CD4-positive, CD25-positive, alpha-beta regulatory T cell (primary cell): ENCODE measurements around the gene IGF1. TPM values are rescaled to one million over a fixed set of nuclear protein-coding genes. Genes with fewer than 3 reads are reported as not detected.
A peak's percentile ranks its signal among the peaks of the same experiment; 100 is the strongest.

Source experiments
- ATAC-seq, 2 donors: fragments of 150-1000 bp; cut with Tn5 transposase; one replicate each; pipeline ENCODE4 v1.10.0; 2021; ENCODE audit warnings: low read depth in 2 of 2, moderate number of reproducible peaks in 2 of 2, moderate library complexity in 1 of 2
- DNase-seq, 3 donors: peaks; one replicate each; pipeline versions ENCODE4 v3.0.0 to v3.0.0-alpha.2; 2012 to 2022; ENCODE audit warnings: mixed read lengths in 1 of 3
- H3K27ac ChIP-seq: one replicate; pipeline ENCODE4 v1.7.0; 2013; ENCODE audit warnings: mild to moderate bottlenecking, low read length; ENCODE audit not compliant: insufficient read depth, poor library complexity, severe bottlenecking
- H3K27me3 ChIP-seq: one replicate; pipeline ENCODE4 v1.7.0; 2013; ENCODE audit warnings: low read length; ENCODE audit not compliant: control insufficient read depth, insufficient read depth
- H3K36me3 ChIP-seq: one replicate; pipeline ENCODE4 v1.7.0; 2013; ENCODE audit warnings: mild to moderate bottlenecking, low read length, moderate library complexity; ENCODE audit not compliant: control insufficient read depth, insufficient read depth
- H3K4me1 ChIP-seq: 2 replicates; pipeline ENCODE4 v1.7.0; 2013; ENCODE audit warnings: mild to moderate bottlenecking, low read length; ENCODE audit not compliant: insufficient read depth, control insufficient read depth, poor library complexity, severe bottlenecking
- H3K4me3 ChIP-seq: one replicate; pipeline ENCODE4 v1.7.0; 2013; ENCODE audit warnings: low read depth, mild to moderate bottlenecking, low read length, moderate library complexity
- H3K9me3 ChIP-seq, 2 experiments: 1 replicate in 1 of 2; 2 replicates in 1 of 2; pipeline ENCODE4 v1.7.0; 2013; ENCODE audit warnings: low read length in 2 of 2, mild to moderate bottlenecking in 1 of 2, moderate library complexity in 1 of 2; ENCODE audit not compliant: control insufficient read depth in 2 of 2
- H3K27ac Mint-ChIP-seq, 3 donors: one replicate each; pipeline ENCODE4 v1.8.0; 2020 to 2022; ENCODE audit warnings: mild to moderate bottlenecking in 3 of 3, mixed read lengths in 3 of 3, moderate library complexity in 2 of 3
- H3K27me3 Mint-ChIP-seq: one replicate; pipeline ENCODE4 v1.8.0; 2022; ENCODE audit warnings: mild to moderate bottlenecking, mixed read lengths
- H3K36me3 Mint-ChIP-seq: one replicate; pipeline ENCODE4 v1.8.0; 2020; ENCODE audit warnings: mixed read lengths
- H3K4me1 Mint-ChIP-seq, 4 donors: one replicate each; pipeline ENCODE4 v1.8.0; 2020 to 2022; ENCODE audit warnings: mixed read lengths in 4 of 4, mild to moderate bottlenecking in 1 of 4
- H3K4me3 Mint-ChIP-seq, 4 donors: one replicate each; pipeline ENCODE4 v1.8.0; 2020 to 2022; ENCODE audit warnings: mild to moderate bottlenecking in 4 of 4, mixed read lengths in 4 of 4, moderate library complexity in 3 of 4
- H3K9me3 Mint-ChIP-seq, 7 donors: one replicate each; pipeline ENCODE4 v1.8.0; 2020 to 2022; ENCODE audit warnings: mixed read lengths in 7 of 7, mild to moderate bottlenecking in 3 of 7, moderate library complexity in 2 of 7
- polyA plus RNA-seq, 4 donors: library from polyadenylated mRNA; unstranded; fragments of 300-500 nt; fragmentation: Illumina TruSeq; gene quantifications; one replicate each; pipeline ENCODE4 v1.2.3, GENCODE V29; 2021
- total RNA-seq: library from RNA; stranded (reverse); gene quantifications from one replicate; pipeline ENCODE4 v1.2.3, GENCODE V29; 2022

IGF1 gene
- total and polyA plus RNA-seq, 5 donors from 2014 or later, result not detected

- no peaks in the 10 kb centered on the region for H3K9me3 ChIP-seq
- Mint-ChIP-seq H3K27ac (no peak overlapping the region), H3K4me3 (no peak overlapping the region), H3K36me3 (no peaks in the 10 kb centered on the region), H3K9me3 (no peaks in the 10 kb centered on the region), H3K4me1 (peaks cover 0 to 14% (median 8%) of the 10 kb centered on the region in 4 donors), H3K27me3 (peaks cover 9% of the 10 kb centered on the region)
- H3K4me1 ChIP-seq, result peaks cover 13% of the 10 kb centered on the region
- H3K27ac ChIP-seq, result no peak overlapping the region
- H3K27me3 ChIP-seq, result no peaks in the 10 kb centered on the region
- DNase-seq (no peak), ATAC-seq (no peak)
- no peak overlapping the region for H3K4me3 ChIP-seq
- H3K36me3 ChIP-seq, result no peaks in the 10 kb centered on the region
Measured at GRCh38 chr12:102479939-102480338, 424 bp downstream of the IGF1 start.

DNA sequence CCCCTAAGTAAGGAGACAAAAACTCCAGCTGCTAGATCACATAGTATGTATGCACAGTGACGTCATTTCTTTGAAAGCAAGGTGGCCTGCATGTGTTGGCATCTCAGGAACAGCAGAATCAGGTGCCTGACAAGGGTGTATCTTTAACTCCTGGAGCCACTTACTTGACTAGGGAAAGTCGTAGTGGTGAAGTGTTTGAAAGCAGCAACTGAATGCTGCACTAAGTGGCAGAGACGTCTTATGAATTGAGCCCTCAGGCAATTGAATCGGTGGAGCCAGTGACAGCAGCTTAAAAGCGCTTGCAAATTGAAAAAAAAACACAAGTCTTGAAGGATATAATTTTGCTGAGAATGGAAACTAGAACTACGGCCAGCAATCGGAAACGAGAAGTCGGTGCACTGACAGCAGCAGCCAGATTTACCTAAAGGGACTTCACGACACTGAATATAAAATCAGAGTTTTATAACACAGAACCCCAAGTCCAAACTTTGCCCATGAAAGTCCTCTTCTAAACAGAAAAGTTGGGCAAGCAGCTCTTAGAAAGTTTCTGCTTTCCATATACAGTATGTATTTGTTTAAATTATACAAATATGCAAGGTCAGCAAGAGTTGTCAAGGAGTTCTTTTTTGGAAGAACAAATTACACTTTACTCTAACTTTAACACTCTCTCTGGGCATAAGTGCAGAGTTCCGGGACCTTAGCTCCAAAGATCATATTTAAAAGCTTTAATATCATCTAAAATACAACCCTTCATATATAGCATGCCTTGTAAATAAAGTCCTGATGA is 1.1 kb downstream of the IGF1 start:
- ATAC-seq (peak in 1 of 2 donors; percentile 7), DNase-seq (peak in 1 of 3 donors; percentile 39)
- no peaks in the 10 kb centered on the region for H3K36me3 ChIP-seq
- no peak overlapping the region for H3K27ac Mint-ChIP-seq
- H3K9me3 Mint-ChIP-seq, result no peaks in the 10 kb centered on the region
- peak overlapping the region; percentile 42 for H3K4me3 ChIP-seq
- H3K9me3 ChIP-seq, result no peaks in the 10 kb centered on the region
- no peak overlapping the region for H3K27ac ChIP-seq
- H3K4me3 Mint-ChIP-seq, result no peak overlapping the region
- no peaks in the 10 kb centered on the region for H3K27me3 ChIP-seq
- H3K36me3 Mint-ChIP-seq, result no peaks in the 10 kb centered on the region
- peaks cover 0 to 9% (median 5%) of the 10 kb centered on the region in 4 donors for H3K4me1 Mint-ChIP-seq
- H3K4me1 ChIP-seq, result peaks cover 11% of the 10 kb centered on the region
- H3K27me3 Mint-ChIP-seq, result peaks cover 9% of the 10 kb centered on the region

- Histone ChIP-seq H3K36me3 (no peaks in the 10 kb centered on the region), H3K27me3 (no peaks in the 10 kb centered on the region), H3K9me3 (no peaks in the 10 kb centered on the region), H3K4me3 (peak overlapping the region; percentile 42), H3K4me1 (peaks cover 9% of the 10 kb centered on the region), H3K27ac (no peak overlapping the region)
- Mint-ChIP-seq H3K36me3 (no peaks in the 10 kb centered on the region), H3K9me3 (no peaks in the 10 kb centered on the region), H3K27ac (no peak overlapping the region), H3K27me3 (peaks cover 9% of the 10 kb centered on the region), H3K4me3 (no peak overlapping the region), H3K4me1 (peaks cover 0 to 6% (median under 1%) of the 10 kb centered on the region in 4 donors)
- DNase-seq, result peak in 2 of 3 donors; percentile 31 to 86
- ATAC-seq, result peak; percentile 65 to 76
Measured at GRCh38 chr12:102478405-102479098, 1.8 kb downstream of the IGF1 start.

DNA sequence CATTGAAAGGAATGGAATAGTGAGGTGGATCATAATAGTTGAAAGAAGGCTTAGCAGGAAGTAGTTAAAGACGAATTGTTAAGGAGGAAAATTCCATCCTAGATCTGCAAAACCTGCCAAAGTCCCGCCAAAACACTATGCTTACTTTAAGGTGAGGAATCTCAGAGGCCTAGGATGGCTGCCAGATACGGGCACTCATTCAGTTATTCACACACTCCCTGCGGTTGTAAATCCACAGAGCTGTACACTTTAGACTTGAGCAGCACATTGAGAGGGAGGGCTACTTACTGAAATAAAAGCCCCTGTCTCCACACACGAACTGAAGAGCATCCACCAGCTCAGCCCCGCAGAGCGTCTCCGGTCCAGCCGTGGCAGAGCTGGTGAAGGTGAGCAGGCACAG is 5.0 kb downstream of the IGF1 start:
- ATAC-seq, result no peak
- Histone ChIP-seq H3K4me3 (no peak overlapping the region), H3K4me1 (peaks cover 9% of the 10 kb centered on the region), H3K27ac (no peak overlapping the region), H3K9me3 (no peaks in the 10 kb centered on the region), H3K27me3 (peaks cover 2% of the 10 kb centered on the region), H3K36me3 (no peaks in the 10 kb centered on the region)
- no peaks in the 10 kb centered on the region for H3K9me3 Mint-ChIP-seq
- H3K4me3 Mint-ChIP-seq, result peak overlapping the region in 1 of 4 donors; percentile 47
- H3K36me3 Mint-ChIP-seq, result no peaks in the 10 kb centered on the region
- no peak for DNase-seq
- no peak overlapping the region for H3K27ac Mint-ChIP-seq
- peaks cover 15% of the 10 kb centered on the region for H3K27me3 Mint-ChIP-seq
- peaks cover 0 to 6% (median under 1%) of the 10 kb centered on the region in 4 donors for H3K4me1 Mint-ChIP-seq

GRCh38 chr12:102474438-102475064 is 5.8 kb downstream of the IGF1 start:
- H3K27me3 Mint-ChIP-seq, result peaks cover 15% of the 10 kb centered on the region
- no peaks in the 10 kb centered on the region for H3K36me3 ChIP-seq
- no peaks in the 10 kb centered on the region for H3K36me3 Mint-ChIP-seq
- H3K4me3 ChIP-seq, result no peak overlapping the region
- H3K9me3 ChIP-seq, result no peaks in the 10 kb centered on the region
- DNase-seq, result peak in 1 of 3 donors; percentile 28
- no peak for ATAC-seq
- peak overlapping the region in 1 of 3 donors; percentile 76 for H3K27ac Mint-ChIP-seq
- no peak overlapping the region for H3K27ac ChIP-seq
- H3K4me3 Mint-ChIP-seq, result no peak overlapping the region
- H3K4me1 ChIP-seq, result peaks cover 9% of the 10 kb centered on the region
- peaks cover 0 to 6% (median under 1%) of the 10 kb centered on the region in 4 donors for H3K4me1 Mint-ChIP-seq
- no peaks in the 10 kb centered on the region for H3K9me3 Mint-ChIP-seq
- peaks cover 2% of the 10 kb centered on the region for H3K27me3 ChIP-seq

- no peak overlapping the region for H3K4me3 Mint-ChIP-seq
Measured at GRCh38 chr12:102472496-102472895, 7.9 kb downstream of the IGF1 start.

GRCh38 chr12:102471556-102471955 is 8.8 kb downstream of the IGF1 start:
- Histone ChIP-seq H3K36me3 (no peaks in the 10 kb centered on the region), H3K27ac (no peak overlapping the region), H3K4me1 (no peaks in the 10 kb centered on the region), H3K27me3 (peaks cover 2% of the 10 kb centered on the region), H3K9me3 (no peaks in the 10 kb centered on the region), H3K4me3 (no peak overlapping the region)
- Mint-ChIP-seq H3K27ac (no peak overlapping the region), H3K4me3 (no peak overlapping the region), H3K4me1 (peaks cover 0 to under 1% (median 0%) of the 10 kb centered on the region in 4 donors), H3K36me3 (no peaks in the 10 kb centered on the region), H3K27me3 (peaks cover 15% of the 10 kb centered on the region), H3K9me3 (no peaks in the 10 kb centered on the region)
- ATAC-seq (no peak), DNase-seq (no peak)

More at GRCh38 chr12:102472496-102472895, 7.9 kb downstream of the IGF1 start:
- H3K27ac Mint-ChIP-seq, result no peak overlapping the region
- no peaks in the 10 kb centered on the region for H3K36me3 ChIP-seq
- no peak overlapping the region for H3K4me3 ChIP-seq
- no peaks in the 10 kb centered on the region for H3K9me3 ChIP-seq
- H3K9me3 Mint-ChIP-seq, result no peaks in the 10 kb centered on the region
- DNase-seq (no peak), ATAC-seq (no peak)
- H3K27me3 Mint-ChIP-seq, result peaks cover 20% of the 10 kb centered on the region
- no peak overlapping the region for H3K27ac ChIP-seq
- H3K27me3 ChIP-seq, result peaks cover 2% of the 10 kb centered on the region
- H3K4me1 Mint-ChIP-seq, result peaks cover 0 to 6% (median 0%) of the 10 kb centered on the region in 4 donors
- no peaks in the 10 kb centered on the region for H3K36me3 Mint-ChIP-seq
- H3K4me1 ChIP-seq, result no peaks in the 10 kb centered on the region
